SKM-1 treated with dmso at 0.1 percent for 144 hours (cell line): ENCODE measurements around the gene TRPV5.

Source experiments
- DNase-seq: peaks from one replicate; lab custom pipeline; 2025; ENCODE audit not compliant: unreplicated experiment; lab: John Stamatoyannopoulos, UW

TRPV5 gene

GRCh38 chr7:142941541-142941940 is 8.0 kb upstream of the TRPV5 start:
- DNase-seq: no peak

- no peak for DNase-seq
Observed at GRCh38 chr7:142940966-142941535, 7.5 kb upstream of the TRPV5 start.

DNA sequence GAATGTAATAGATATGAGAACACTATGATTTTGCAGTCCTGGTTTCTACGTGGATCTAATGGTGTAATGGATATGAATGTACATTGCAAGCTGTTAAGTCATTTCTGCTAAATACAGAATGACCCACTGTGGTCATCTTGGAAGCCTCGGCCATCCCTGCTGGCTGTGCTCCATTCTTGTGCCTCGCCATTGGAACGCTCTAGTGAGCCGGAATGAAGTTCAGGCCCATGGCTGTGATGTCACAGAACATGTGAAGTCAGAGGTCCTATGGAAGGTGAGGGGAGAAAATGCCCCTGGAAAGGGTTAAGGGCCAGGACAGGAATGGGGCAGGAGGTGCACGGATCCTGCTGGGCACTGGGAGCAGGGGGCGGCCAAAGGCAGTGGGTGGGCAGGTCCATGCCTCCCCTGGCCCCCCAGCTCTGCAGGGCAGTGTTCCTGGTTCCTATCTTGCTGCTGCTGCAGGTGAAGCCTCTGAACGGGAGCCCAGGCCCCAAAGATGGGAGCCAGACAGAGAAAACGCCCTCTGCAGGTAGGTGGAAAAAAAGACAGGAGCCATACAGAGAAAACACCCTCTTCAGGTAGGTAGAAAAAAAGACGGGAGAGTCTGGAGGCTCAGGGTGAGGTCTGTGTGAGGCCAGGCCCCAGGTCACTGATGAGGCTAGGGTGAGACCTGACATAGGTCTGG is 5.8 kb upstream of the TRPV5 start, which contains the start of gene LLCFC1:
Gene LLCFC1, plus strand, starts transcription at position 259 of the 685 bp plus-strand sequence. Its CDS starts 138 bp downstream, at position 397.
- DNase-seq: no peak

GRCh38 chr7:142938611-142939010 is 5.1 kb upstream of the TRPV5 start:
- no peak for DNase-seq

DNA sequence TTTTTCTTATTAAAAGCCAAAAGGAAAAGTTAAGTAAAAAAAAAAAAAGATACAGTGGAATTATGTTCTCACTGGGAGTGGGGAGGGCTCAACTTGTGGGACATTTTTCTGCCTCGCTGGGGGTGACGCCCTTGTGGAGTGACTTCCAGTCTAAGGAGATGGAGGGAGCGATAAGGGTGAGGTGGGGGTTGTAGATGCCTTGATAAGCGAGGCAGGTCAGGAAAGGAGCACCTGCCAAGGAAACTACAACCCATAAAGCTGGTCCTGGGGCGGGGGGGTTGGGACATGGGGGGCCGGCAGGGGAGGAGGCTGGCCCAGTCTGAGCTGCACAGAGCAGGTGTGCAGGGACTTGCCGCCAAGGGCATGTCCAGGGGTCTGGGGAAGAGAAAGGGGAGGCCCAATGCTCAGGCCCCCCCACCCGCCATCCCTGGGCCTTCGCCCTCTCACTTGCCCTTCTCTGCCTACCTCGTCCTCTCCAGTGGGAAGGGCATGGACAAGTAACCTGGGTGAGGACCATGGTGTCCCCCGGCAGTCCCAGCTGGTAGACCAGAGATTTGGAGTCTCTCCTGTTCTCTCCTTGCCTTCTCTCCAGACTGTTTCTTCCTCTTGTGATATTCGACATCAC is 2.5 kb upstream of the TRPV5 start:
- no peak for DNase-seq

DNA sequence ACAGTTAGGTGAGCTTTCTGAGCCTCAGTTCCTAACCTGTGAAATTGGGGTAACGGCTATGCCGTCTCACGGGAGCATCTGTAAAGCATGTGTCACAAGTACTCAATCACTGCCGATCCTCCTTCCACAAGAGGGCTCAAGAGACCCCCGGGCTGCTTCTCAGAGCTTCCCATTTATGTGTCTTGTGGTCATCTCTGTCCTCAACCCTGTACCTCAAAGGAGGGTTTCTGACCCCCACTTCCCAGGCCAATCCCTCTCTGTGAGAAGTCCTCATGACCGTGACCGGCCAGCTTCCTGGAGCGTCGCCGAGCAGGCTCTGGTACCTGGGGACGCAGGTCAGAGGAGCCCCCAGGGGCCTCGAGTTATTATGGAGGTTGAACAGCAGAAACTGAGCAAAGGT is 510 bp upstream of the TRPV5 start:
- DNase-seq: no peak

- DNase-seq: no peak
Observed at GRCh38 chr7:142933092-142933475, 462 bp downstream of the TRPV5 start.

- no peak for DNase-seq
Observed at GRCh38 chr7:142932386-142933091, 1.0 kb downstream of the TRPV5 start.

- DNase-seq: no peak
Observed at GRCh38 chr7:142930126-142930730, 3.3 kb downstream of the TRPV5 start.

DNA sequence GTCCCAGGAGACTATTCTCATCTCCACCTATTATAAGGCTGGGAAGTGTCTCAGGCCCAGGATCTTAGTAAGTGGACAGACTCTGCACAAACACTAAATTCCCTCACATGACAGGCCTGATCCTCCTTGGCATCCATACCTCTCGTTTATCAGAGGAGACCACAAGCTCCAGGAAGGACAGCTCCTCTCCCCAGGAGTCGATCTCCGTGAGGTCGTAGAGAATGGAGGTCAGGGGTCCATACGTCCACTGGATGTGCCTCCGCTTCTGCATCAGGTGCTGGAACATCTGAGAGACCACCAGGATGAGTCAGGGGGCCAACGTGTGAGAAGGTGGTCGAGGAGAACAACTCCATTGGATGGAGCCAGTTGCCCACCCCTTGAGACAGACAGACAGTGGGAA is 5.6 kb downstream of the TRPV5 start:
- DNase-seq: no peak

DNA sequence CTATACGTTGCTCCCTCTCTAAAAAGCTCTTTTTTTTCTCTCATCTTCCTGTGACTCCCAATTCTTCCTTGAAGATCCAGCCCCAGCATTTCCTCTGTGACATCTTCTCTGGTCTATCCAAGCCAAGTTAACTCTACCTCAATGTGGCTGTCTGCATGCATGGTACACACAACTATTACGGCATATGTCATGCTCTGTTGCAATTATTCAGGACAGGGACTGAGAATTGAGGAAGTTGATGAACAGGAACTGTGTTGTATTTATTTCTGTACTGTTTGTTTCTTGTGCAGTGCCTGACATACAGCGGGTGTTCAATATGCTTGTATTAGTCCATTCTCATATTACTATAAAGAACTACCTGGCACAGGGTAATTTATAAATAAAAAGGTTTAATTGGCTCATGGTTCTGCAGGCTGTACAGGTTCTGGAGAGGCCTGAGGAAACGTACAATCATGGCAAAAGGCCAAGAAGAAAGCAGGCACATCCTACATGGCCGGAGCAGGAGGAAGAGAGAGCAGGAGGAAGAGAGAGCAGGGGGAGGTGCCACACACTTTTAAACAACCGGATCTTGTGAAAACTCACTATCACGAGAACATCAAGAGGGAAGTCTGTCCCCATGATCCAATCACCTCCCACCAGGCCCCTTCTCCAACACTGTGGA is 6.3 kb downstream of the TRPV5 start:
- DNase-seq: peak; percentile 96

DNA sequence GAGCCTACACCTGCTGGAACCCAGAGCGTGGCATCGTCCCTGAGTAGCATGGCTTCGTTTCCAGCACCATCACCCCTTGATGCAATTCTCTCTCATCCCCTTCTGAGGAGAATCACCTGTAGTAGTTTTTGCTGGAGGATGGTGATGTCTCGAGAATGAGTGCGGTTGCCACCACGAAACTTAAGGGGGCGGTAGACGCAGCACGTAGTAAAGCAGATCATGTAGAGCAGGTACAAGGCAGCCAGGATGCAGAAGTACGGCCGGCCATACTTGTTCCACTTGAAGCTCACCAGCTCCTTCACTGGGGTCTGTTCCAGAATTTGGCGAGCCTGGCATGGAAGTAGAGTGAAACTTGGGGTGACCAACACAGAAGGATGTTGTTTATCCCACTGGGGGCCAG is 8.1 kb downstream of the TRPV5 start:
- DNase-seq: no peak

DNA sequence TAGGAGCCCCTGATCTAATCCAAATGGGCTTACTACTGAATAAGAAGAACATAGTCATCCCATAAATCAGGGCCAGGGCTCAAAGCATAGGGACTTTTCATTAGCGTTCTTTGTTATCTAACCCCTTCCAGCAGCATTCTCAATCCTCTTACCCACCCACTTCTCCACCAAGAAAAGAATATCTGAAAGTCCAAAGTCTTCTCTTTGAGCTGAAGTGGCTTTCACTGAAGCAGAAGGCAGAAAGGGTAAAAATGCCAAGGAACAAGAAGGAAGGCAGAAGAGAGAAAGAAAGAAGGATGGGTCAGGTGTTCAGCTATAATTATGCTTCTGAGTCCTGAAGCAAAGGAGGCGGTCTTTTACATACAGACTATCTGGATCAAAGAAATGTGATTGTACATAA is 10.2 kb downstream of the TRPV5 start:
- no peak for DNase-seq

DNA sequence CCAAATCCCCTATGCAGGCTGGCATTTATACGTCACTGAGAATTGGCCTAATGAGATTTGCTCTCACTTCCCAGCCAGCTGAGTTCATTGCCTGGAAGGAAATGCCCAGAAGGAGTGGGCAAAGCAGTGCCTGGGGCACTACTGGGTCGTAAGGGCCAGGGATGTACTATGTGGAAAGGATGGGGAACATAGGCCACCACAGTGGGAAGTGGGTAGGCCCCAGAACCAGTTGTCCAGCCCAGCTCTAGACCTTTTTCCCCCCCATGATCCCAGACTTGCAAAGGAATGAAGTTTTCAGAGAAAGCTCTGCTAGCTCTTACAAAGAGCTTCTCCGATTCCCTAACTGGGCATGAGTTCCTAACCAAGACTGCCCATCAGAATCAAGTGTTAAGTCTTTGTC is 13.9 kb downstream of the TRPV5 start:
- no peak for DNase-seq

GRCh38 chr7:142918901-142919300 is 14.6 kb downstream of the TRPV5 start:
- no peak for DNase-seq

DNA sequence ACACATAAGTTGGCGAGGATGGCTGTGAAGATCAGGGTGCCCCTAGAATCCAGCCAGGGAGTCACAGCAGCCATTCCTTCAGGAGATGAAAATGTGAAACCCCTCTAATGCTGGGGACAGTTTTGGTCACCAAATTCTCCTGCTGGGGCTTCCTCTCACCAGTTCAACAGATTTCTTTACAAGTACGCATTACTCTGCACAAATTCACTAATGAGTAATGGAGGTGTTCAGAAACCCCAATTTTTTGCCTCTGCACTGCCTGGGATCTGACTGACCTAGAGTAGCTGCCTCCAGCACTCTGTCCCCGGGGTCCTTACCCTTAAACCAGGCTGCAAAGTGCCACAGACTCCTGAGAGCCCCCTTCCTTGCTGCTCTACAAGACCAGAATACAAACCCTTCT is 16.1 kb downstream of the TRPV5 start:
- DNase-seq: no peak

GRCh38 chr7:142916508-142916907 is 17.0 kb downstream of the TRPV5 start:
- no peak for DNase-seq

- DNase-seq: no peak
Observed at GRCh38 chr7:142915315-142915714, 18.2 kb downstream of the TRPV5 start.

GRCh38 chr7:142914121-142914520 is 19.4 kb downstream of the TRPV5 start:
- no peak for DNase-seq

GRCh38 chr7:142913566-142913965 is 20.0 kb downstream of the TRPV5 start:
- no peak for DNase-seq

- no peak for DNase-seq
Observed at GRCh38 chr7:142913051-142913450, 20.5 kb downstream of the TRPV5 start.
